Measurements from ENCODE around the gene HP.
A peak's percentile ranks its signal among the peaks of the same experiment; 100 is the strongest.

Gene HP

DNA sequence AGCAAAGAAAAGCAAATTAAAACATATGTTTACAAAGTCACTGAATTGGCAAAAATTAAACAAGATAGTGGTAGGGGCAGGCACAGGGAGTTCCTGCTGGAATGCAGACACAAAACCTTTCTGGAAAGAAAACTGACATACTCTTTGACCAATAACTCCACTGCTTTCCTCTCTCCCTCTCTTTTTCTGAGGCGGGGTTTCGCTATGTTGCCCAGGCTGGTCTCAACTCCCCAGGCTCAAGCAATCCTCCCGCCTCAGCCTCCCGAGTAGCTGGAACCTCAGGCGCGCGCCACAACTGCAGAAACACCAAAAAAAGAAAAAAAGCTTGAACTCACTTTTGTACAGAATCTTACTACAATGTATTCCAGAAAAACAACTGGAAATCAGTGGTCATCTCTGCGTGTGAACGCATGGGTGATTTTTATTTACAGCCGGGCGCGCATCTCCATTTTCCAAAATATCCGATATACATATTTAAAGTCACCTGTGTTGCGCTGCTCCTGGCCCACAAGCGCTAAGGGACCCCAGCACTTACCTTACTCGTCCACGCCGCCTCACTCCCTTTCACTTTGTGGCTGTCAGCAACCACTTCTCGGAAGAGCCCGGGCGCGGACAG lies 38.6 kb downstream of the HP start:
- no peak for DNase-seq

DNA sequence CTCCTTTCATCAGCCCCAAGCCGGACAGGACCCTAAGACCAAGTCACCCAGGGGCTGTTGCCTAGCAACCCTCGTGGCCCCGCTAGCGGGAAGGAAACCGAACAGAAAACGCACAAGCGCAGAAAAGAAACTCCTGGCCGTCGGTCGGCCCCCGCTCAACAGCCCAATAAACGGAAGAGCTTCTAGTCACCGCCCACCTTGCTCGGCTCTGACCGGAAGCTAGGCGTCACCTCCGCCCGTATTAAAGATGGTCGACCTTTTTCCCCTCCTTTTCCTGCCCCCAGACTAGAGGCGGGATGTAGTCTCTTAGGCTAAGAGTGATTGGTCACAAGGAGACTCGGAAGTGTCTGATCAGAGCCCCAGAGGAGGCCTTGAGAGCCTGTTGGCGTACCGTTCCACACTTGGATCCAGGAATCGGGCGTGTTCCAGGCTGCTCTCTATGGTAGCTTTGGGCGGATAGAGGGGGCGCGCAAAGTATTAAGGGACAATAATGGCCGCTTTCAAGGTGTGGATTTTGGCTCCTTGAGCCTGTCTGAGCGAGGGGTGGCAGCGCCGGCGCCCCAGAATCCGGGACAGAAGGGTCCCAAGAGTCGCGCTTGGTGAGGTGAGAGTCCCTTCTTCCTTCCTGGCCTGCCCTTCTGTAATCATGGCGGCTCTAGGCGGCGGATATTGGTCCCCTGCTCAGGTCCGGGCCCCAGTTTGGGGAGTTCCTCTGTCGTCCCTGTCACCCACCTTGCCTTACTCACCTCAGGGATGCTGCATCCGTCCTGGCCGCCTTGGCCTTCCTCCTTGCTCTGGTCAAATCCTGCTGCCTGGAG lies 39.4 kb downstream of the HP start, which contains the start of the genes DHX38 and TXNL4B:
TSS of gene DHX38 (plus strand) at position 400 of the 818 bp plus-strand sequence. CDS start 2,311 bp downstream, outside the sequence.
TSS of gene TXNL4B (minus strand) at position 173 of the 818 bp plus-strand sequence. CDS start 2,871 bp downstream, outside the sequence.
- peak; percentile 97 for DNase-seq

DNA sequence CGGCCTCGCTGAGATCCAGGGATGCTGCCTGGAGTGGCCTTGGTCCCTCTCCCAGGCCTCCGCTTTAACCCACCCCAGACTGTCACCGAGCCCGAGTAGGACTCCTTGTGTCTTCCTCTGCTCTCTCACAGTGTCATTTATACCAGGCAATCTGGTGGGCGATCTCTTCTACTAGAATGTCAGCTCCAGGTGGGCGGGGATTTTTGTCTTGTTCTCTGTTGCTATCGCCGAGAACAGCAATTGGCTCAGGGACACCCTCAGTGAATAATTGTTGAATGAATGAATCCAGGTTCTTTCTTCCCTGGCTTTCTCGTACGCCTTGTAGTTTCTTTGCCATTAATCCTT lies 39.9 kb downstream of the HP start:
- DNase-seq, result no peak

DNA sequence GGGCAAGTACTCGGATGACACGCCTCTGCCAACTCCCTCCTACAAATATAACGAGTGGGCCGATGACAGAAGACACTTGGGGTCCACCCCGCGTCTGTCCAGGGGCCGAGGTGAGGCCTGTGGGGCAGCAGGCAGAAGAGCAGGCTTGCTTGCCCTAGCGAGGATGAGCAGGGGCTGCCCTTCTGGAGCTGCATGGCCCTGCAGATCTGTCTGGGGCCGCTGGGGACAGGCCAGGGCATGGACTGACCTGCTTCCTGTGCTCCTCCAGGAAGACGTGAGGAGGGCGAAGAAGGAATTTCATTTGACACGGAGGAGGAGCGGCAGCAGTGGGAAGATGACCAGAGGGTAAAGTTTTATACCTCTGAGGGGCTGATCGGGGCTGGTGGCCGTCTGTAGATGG lies 44.6 kb downstream of the HP start:
- no peak for DNase-seq

DNA sequence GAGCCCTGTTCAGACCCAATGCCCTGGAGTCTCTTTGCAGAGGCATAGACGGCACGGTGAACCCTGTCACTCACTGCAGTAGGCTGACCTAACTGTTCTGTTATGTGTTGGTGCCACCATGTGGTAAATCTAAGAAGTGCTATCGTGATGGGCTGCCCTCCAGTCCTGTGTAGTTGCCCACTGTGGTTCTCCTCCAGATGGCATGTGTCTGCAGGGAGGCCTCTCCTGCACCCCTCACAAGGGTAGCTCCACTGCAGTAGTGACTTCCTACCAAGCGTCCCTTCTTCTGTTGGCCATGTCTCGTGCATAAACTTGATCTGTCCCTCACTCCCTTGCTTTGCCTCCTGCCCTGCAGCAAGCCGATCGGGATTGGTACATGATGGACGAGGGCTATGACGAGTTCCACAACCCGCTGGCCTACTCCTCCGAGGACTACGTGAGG lies 45.1 kb downstream of the HP start:
- no peak for DNase-seq

DNA sequence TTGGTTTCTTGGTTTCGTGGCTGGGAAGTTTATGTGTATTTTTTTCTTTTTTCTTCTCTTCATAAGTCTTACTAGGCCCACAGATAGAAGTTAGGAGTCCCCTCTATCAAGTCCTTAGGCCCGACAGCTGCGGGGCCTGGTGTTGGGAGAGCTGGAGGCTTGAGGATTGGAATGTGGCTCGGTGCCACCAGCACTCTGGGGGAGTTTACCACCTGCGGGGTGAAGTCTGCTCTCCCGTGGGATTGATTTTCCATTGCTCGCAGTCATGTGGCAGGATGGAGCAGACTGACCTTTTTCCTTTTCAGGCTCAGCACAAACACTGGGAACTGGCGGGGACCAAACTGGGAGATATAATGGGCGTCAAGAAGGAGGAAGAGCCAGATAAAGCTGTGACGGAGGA lies 46.9 kb downstream of the HP start:
- DNase-seq, result no peak

DNA sequence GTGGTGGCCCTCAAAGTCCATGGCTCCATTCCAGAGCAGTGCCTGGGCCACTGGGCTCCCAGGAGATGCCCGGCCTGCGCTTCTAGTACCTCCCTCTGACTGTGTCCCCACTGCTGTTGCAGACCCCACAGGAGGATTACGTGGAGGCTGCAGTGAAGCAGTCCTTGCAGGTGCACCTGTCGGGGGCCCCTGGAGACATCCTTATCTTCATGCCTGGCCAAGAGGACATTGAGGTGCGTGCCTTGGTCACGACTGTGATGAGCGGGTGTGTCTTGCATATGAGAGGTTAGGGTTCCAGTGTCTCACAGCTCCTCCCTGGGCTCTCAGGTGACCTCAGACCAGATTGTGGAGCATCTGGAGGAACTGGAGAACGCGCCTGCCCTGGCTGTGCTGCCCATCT lies 50.6 kb downstream of the HP start:
- DNase-seq, result no peak

DNA sequence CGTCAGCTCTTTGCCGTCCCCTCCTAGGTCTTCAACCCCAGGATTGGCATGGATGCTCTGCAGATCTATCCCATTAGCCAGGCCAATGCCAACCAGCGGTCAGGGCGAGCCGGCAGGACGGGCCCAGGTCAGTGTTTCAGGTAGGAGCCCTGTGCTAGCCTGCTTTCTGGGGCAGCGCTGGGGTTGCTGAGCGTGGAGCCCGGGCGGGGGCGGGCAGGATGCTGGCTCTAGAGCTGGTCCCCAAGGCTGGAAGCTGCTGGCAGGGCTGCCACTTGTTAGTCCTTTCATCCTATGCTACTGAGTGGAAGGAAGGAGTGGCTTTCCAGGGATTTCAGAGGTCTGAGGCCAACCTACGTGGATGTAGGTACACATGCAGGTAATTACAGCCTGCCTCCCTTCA lies 51.7 kb downstream of the HP start:
- DNase-seq, result no peak

DNA sequence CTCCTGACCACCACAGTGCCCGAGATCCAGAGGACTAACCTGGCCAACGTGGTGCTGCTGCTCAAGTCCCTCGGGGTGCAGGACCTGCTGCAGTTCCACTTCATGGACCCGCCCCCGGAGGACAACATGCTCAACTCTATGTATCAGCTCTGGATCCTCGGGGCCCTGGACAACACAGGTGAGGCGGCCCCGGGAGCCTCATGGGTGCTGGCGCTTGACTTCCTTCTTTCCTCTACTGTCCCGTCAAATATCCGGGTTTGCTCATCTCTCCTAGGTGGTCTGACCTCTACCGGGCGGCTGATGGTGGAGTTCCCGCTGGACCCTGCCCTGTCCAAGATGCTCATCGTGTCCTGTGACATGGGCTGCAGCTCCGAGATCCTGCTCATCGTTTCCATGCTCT lies 53.1 kb downstream of the HP start:
- DNase-seq, result no peak

DNA sequence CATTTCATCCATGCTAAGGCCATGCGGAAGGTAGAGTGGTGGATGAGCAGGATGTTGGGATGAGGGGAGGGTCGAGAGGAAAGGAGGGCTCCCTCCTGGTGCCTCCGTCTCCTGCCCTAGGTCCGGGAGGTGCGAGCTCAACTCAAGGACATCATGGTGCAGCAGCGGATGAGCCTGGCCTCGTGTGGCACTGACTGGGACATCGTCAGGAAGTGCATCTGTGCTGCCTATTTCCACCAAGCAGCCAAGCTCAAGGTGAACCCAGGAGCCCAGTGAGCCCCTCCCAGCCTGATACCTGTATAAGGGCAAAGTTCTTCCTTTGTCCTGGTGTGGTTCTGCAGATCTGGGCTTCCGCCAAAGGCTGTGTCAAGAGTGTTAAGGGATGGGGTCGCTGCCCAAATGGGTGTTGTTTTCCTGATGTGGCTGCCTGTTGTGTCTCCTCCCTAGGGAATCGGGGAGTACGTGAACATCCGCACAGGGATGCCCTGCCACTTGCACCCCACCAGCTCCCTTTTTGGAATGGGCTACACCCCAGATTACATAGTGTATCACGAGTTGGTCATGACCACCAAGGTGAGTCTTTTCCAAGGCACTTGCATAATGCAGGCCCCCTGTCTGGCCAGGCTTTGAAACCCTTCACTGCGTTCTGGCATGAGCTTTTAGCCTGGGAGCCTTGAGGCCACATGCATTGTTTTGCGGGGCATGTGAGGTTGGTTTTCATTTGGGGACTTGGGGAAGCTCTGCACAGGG lies 54.2 kb downstream of the HP start:
- no peak for DNase-seq

DNA sequence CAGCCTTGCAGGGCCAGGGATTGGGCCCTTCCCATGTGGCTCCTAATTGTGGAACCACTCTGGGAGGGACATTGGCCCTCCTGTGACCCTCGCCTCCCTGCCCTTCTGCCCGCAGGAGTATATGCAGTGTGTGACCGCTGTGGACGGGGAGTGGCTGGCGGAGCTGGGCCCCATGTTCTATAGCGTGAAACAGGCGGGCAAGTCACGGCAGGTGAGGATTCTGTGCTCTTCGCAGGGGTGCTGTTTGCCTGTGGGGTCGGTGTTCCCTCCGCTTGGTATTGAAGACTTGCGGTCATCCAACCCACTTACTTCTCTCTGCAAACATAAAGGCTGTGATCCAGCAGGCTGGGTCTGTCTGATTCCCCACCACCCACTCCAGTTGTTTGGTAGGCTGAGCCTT lies 55.0 kb downstream of the HP start:
- DNase-seq, result no peak

DNA sequence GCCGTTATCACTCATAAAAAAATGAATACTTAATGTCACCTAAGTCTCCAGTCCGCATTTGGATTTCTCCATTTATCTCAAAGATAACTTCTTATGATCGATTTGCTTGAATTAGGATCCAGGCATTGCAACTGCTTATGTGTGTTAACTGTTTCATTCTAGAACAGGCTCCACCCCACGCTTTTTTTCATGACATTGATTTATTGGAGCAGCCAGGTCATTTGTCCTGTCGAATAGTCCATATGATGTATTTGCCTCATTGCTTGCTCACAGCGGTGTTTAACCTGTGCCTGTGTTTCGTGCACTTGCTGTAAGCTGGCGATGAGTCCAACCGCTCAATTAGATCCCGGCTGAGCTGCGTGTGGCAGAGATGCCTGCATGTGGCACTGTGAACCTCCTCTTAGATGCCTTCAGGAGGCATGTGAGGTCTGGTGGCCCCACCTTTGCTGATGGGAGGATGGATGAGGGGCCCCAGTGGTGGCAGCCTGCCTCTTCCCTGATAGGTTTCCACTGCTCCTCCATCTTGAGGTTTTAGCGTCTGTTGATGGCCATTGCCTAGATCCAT lies 55.7 kb downstream of the HP start:
- DNase-seq, result no peak

Measured in NCI-H1417 treated with DMSO at 0.1 percent for 48 hours (cell line).